PC-9 (cell line): ENCODE data around the gene COL23A1. TPM values are rescaled to one million over a fixed set of nuclear protein-coding genes. Genes with fewer than 3 reads are reported as not detected.

Experiments
- BruUV-seq: library from RNA; stranded (reverse); fragments of 400-500 nt; replicated peaks from 2 replicates; lab custom pipeline; 2021; lab: Mats Ljungman, UMichigan
- CTCF ChIA-PET: fragments of 300-600 bp; sonication (Branson Sonifier 250); formaldehyde crosslinking; loops from one replicate; lab custom pipeline; 2022; ENCODE audit warnings: antibody characterized with exemption; lab: Charles Lee
- POLR2A ChIA-PET: fragments of 300-600 bp; sonication (Branson Sonifier 250); formaldehyde crosslinking; loops from one replicate; lab custom pipeline; 2022; ENCODE audit warnings: antibody characterized with exemption; ENCODE audit not compliant: unreplicated experiment; lab: Charles Lee
- DNase-seq, 2 experiments: peaks; one replicate each; pipeline versions ENCODE4 v3.0.0 to v3.0.0-alpha.2; 2015 to 2022; ENCODE audit warnings: mixed read lengths in 1 of 2
- H2AFZ ChIP-seq: fragments of 200-600 bp; sonication (generic); 2 replicates; pipeline ENCODE4 v1.8.1; 2017; ENCODE audit warnings: antibody characterized with exemption
- H3F3A ChIP-seq: fragments of 200-600 bp; sonication (generic); 2 replicates; pipeline ENCODE4 v1.8.1; 2017; ENCODE audit warnings: antibody characterized with exemption, mild to moderate bottlenecking, low read depth; ENCODE audit not compliant: insufficient read depth
- H3K27ac ChIP-seq: fragments of 200-600 bp; sonication (generic); 2 replicates; pipeline ENCODE4 v1.6.1; 2016; ENCODE audit warnings: mixed run types
- H3K27me3 ChIP-seq: fragments of 200-600 bp; sonication (generic); 2 replicates; pipeline ENCODE4 v1.6.1; 2016; ENCODE audit warnings: low read depth, mixed run types; ENCODE audit not compliant: insufficient read depth
- H3K36me3 ChIP-seq: fragments of 200-600 bp; sonication (generic); 2 replicates; pipeline ENCODE4 v1.6.1; 2016; ENCODE audit warnings: low read depth, mixed run types
- H3K4me1 ChIP-seq: fragments of 200-600 bp; sonication (generic); replicated peaks from 2 replicates; pipeline ENCODE4 v1.6.1; 2016; ENCODE audit warnings: mixed run types; ENCODE audit not compliant: insufficient read depth
- H3K4me2 ChIP-seq: fragments of 200-600 bp; sonication (generic); 2 replicates; pipeline ENCODE4 v1.6.1; 2017; ENCODE audit warnings: mixed run types
- H3K4me3 ChIP-seq: fragments of 200-600 bp; sonication (generic); 2 replicates; pipeline ENCODE4 v1.6.1; 2016; ENCODE audit warnings: mixed run types
- H3K79me2 ChIP-seq: fragments of 200-600 bp; sonication (generic); 2 replicates; pipeline ENCODE4 v1.6.1; 2017; ENCODE audit warnings: low read depth, mixed run types
- H3K9me2 ChIP-seq: fragments of 200-600 bp; sonication (generic); 2 replicates; pipeline ENCODE4 v1.8.1; 2017; ENCODE audit warnings: mild to moderate bottlenecking; ENCODE audit not compliant: insufficient read depth
- H3K9me3 ChIP-seq: fragments of 200-600 bp; sonication (generic); 2 replicates; pipeline ENCODE4 v1.8.1; 2016; ENCODE audit warnings: low read depth; ENCODE audit not compliant: insufficient read depth
- H4K20me1 ChIP-seq: fragments of 200-600 bp; sonication (generic); 2 replicates; pipeline ENCODE4 v1.8.1; 2017; ENCODE audit not compliant: insufficient read depth
- CTCF ChIP-seq: fragments of 200-600 bp; sonication (generic); conservative IDR thresholded peaks from 2 replicates; pipeline ENCODE4 v1.6.1; 2017; ENCODE audit warnings: mixed run types, antibody characterized with exemption, mild to moderate bottlenecking, moderate library complexity
- EZH2 ChIP-seq: fragments of 200-600 bp; sonication (generic); IDR thresholded peaks from 2 replicates; pipeline ENCODE4 v1.8.0; 2017; ENCODE audit warnings: antibody characterized with exemption, low read depth
- intact Hi-C: fragments of 100-400 bp; cut with micrococcal nuclease; formaldehyde crosslinking; loops from one replicate; pipeline ENCODE4 v1.10.0; 2022; ENCODE audit not compliant: unreplicated experiment
- total RNA-seq: library from RNA; stranded (reverse); gene quantifications from 2 replicates; pipeline ENCODE4 v1.2.3, GENCODE V29; 2021

Gene COL23A1
- total RNA-seq, 1 experiment from 2014 or later = not detected

DNA sequence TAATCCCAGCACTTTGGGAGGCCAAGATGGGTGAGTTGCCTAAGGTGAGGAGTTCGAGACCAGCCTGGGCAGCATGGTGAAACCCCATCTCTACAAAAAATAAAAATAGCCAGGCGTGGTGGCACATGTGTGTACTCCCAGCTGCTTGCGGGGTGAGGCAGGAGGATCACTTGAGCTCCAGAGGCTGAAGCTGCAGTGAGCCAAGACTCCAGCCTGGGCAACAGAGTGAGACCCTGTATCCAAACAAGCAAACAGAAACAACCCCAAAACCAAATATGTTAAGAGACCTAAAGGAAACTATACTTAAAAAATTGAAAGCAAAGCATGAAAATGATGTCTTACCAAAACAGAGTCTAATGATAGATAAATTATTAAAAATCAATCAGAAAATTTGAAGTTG is 373.4 kb downstream of the COL23A1 start:
- H3K36me3 ChIP-seq = peaks cover 10% of the 10 kb centered on the region
- no peaks in the 10 kb centered on the region for H3K9me2 ChIP-seq
- H3K79me2 ChIP-seq = no peaks in the 10 kb centered on the region
- H3K4me3 ChIP-seq = no peak overlapping the region
- peaks cover 42% of the 10 kb centered on the region for H4K20me1 ChIP-seq
- no peaks in the 10 kb centered on the region for H3K27me3 ChIP-seq
- ChIA-PET CTCF (no interaction called here), POLR2A (interaction anchor here (0.6 kb wide), 1 partner anchor 667 kb away, joined by 4 read pairs; no protein-coding TSS in a partner anchor)
- BruUV-seq = no TSS peak
- no peaks in the 10 kb centered on the region for H3K9me3 ChIP-seq
- no peak overlapping the region for H2AFZ ChIP-seq
- no peak overlapping the region for H3K27ac ChIP-seq
- H3F3A ChIP-seq = peaks cover 71% of the 10 kb centered on the region
- H3K4me1 ChIP-seq = no peaks in the 10 kb centered on the region
- intact Hi-C loops = no loop called here
- no peak overlapping the region for H3K4me2 ChIP-seq
- no peak for DNase-seq
- TF ChIP-seq CTCF (no peak), EZH2 (no peak)

DNA sequence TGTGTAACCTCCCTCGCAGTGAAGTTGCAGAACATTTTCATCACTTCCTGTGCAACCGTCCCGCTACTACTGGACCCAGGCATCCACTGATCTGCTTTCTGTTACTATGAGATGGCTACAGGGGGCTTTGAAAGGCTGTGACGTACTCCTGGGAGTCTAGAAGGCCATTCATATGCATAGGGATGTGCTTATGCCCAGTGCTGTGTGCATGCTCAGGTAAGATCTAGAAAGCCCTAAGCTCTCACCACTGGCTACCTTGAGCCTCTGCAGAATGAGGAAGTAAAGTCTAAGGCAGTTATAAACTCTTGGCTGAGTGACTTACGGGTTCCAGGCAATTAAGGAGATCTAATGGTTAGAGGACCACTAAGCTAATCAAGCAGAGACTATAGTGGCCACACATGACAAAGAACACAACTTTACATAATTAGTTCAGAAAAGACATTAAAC is 374.1 kb downstream of the COL23A1 start:
- TF ChIP-seq EZH2 = no peak
- Histone ChIP-seq H3K27me3 (no peaks in the 10 kb centered on the region), H3K79me2 (no peaks in the 10 kb centered on the region), H3K4me1 (no peaks in the 10 kb centered on the region), H3K4me2 (no peak overlapping the region), H4K20me1 (peaks cover 47% of the 10 kb centered on the region), H3K9me2 (no peaks in the 10 kb centered on the region), H3K4me3 (no peak overlapping the region), H3K9me3 (no peaks in the 10 kb centered on the region), H3K27ac (no peak overlapping the region), H2AFZ (no peak overlapping the region), H3F3A (peaks cover 75% of the 10 kb centered on the region), H3K36me3 (peaks cover 15% of the 10 kb centered on the region)
- DNase-seq = no peak
- CTCF ChIA-PET = no interaction called here
- intact Hi-C loops = no loop called here
- POLR2A ChIA-PET = interaction anchor here (0.5 to 0.6 kb wide), 2 partner anchors 63 to 410 kb away, joined by 3 to 5 read pairs; no protein-coding TSS in a partner anchor
- BruUV-seq = no TSS peak

DNA sequence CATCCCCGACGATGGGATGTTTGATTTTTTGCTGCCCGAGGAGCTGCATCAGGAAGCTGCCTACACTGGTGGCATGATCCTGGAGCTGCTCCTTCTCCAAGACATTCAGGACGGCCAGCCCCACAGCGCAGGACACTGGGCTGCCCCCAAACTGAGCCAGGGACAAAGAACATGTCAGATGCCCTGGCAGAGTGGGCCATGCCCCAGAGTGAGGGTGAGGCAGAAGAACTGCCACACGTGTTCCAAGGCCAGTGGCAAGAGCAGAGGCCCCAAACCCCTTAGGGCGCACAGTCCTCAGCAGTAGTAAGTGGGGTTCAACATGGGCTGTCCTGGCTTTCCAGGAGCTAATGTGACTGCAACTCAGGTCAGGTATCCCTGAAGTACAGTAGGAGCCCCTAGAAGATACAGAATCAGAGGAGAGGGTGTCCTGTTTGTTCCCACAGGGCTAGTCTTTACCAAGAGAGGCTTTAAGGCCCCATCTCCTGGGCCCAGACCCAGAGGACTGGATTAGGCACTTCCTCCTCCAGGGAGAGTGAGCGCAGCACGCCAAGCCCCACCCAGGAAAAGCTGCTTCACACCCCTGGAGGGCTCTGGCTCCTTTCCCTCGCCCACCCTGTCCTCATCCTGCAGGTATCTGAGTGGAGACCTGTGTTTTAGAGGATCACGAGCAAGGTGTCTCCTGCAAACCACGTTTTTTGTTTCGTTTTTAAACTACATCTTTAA is 374.8 kb downstream of the COL23A1 start:
- peaks cover 46% of the 10 kb centered on the region for H4K20me1 ChIP-seq
- CTCF ChIA-PET = no interaction called here

More for the DNA sequence above, 374.8 kb downstream of the COL23A1 start:
- BruUV-seq = no TSS peak
- Histone ChIP-seq H3K27ac (no peak overlapping the region), H3K27me3 (no peaks in the 10 kb centered on the region), H3K9me3 (no peaks in the 10 kb centered on the region), H3K9me2 (no peaks in the 10 kb centered on the region), H3K4me1 (no peaks in the 10 kb centered on the region), H3F3A (peaks cover 75% of the 10 kb centered on the region), H3K4me2 (no peak overlapping the region), H3K4me3 (no peak overlapping the region), H2AFZ (no peak overlapping the region), H3K79me2 (no peaks in the 10 kb centered on the region), H3K36me3 (peaks cover 18% of the 10 kb centered on the region)
- intact Hi-C loops = no loop called here
- POLR2A ChIA-PET = interaction anchor here (0.5 to 0.6 kb wide), 2 partner anchors 63 to 411 kb away, joined by 3 to 5 read pairs; no protein-coding TSS in a partner anchor
- TF ChIP-seq EZH2 = no peak
- TF ChIP-seq CTCF = no peak
- DNase-seq = no peak
